Calu3 (cell line): ENCODE measurements around the gene ZNF550. TPM values are rescaled to one million over a fixed set of nuclear protein-coding genes. Genes with fewer than 3 reads are reported as not detected.

Experiments
- BruUV-seq: library from RNA; stranded (reverse); fragments of 400-500 nt; replicated peaks from 2 replicates; lab custom pipeline; 2021; lab: Mats Ljungman, UMichigan
- CTCF ChIA-PET: fragments of 300-600 bp; sonication (Branson Sonifier 250); formaldehyde crosslinking; loops from one replicate; lab custom pipeline; 2022; ENCODE audit warnings: antibody characterized with exemption; lab: Charles Lee
- DNase-seq: peaks from one replicate; pipeline ENCODE4 v3.0.0; 2022
- H3K27ac Mint-ChIP-seq: one replicate; pipeline ENCODE4 v1.8.0; 2022; ENCODE audit warnings: mixed read lengths; ENCODE audit not compliant: unreplicated experiment
- H3K27me3 Mint-ChIP-seq: one replicate; pipeline ENCODE4 v1.8.0; 2022; ENCODE audit warnings: mixed read lengths; ENCODE audit not compliant: unreplicated experiment
- H3K36me3 Mint-ChIP-seq: one replicate; pipeline ENCODE4 v1.8.0; 2022; ENCODE audit warnings: mild to moderate bottlenecking, moderate library complexity, mixed read lengths; ENCODE audit not compliant: insufficient read depth, unreplicated experiment
- H3K4me1 Mint-ChIP-seq: one replicate; pipeline ENCODE4 v1.8.0; 2022; ENCODE audit warnings: mild to moderate bottlenecking, low read depth, mixed read lengths; ENCODE audit not compliant: unreplicated experiment
- H3K4me3 Mint-ChIP-seq: one replicate; pipeline ENCODE4 v1.8.0; 2022; ENCODE audit warnings: mild to moderate bottlenecking, low read depth, moderate library complexity, mixed read lengths; ENCODE audit not compliant: unreplicated experiment
- H3K9me3 Mint-ChIP-seq: one replicate; pipeline ENCODE4 v1.8.0; 2022; ENCODE audit warnings: low read depth, mixed read lengths; ENCODE audit not compliant: unreplicated experiment
- CTCF ChIP-seq: fragments of 200-600 bp; IDR thresholded peaks from one replicate; pipeline ENCODE4 v1.8.0; 2022; ENCODE audit warnings: antibody characterized with exemption; ENCODE audit not compliant: unreplicated experiment
- intact Hi-C: fragments of 100-400 bp; cut with micrococcal nuclease; formaldehyde crosslinking; loops from one replicate; pipeline ENCODE4 v1.10.0; 2022; ENCODE audit not compliant: unreplicated experiment
- total RNA-seq: library from RNA; stranded (reverse); gene quantifications from 2 replicates; pipeline ENCODE4 v1.2.3, GENCODE V29; 2022

Gene ZNF550
- total RNA-seq, 1 experiment from 2014 or later, result 18.6 TPM

GRCh38 chr19:57587529-57587928, 27.9 kb upstream of the ZNF550 start:
- Mint-ChIP-seq H3K36me3 (no peaks in the 10 kb centered on the region), H3K4me3 (no peak overlapping the region), H3K9me3 (peaks cover 21% of the 10 kb centered on the region), H3K27me3 (no peaks in the 10 kb centered on the region), H3K4me1 (no peaks in the 10 kb centered on the region), H3K27ac (no peak overlapping the region)
- no peak for DNase-seq
- intact Hi-C loops, result no loop called here
- no TSS peak for BruUV-seq
- CTCF ChIA-PET, result no interaction called here
- TF ChIP-seq CTCF, result no peak

- Mint-ChIP-seq H3K4me1 (no peaks in the 10 kb centered on the region), H3K27ac (no peak within 1 kb of the TSS), H3K9me3 (peaks cover 22% of the 10 kb centered on the region), H3K27me3 (no peaks in the 10 kb centered on the region), H3K4me3 (no peak within 1 kb of the TSS), H3K36me3 (peaks cover 2% of the 10 kb centered on the region)
- CTCF ChIA-PET, result no interaction called here
- no TSS peak for BruUV-seq
- no peak for TF ChIP-seq CTCF
- intact Hi-C loops, result no loop called here
- no peak for DNase-seq
These were observed 24.1 kb upstream of the ZNF550 start, which contains the start of gene ZIK1 for GRCh38 chr19:57583521-57584416. TSS of gene ZIK1 (plus strand) at chr19:57584145. CDS start at chr19:57584357, 212 bp downstream.

- CTCF ChIA-PET, result no interaction called here
- Mint-ChIP-seq H3K27ac (no peak overlapping the region), H3K36me3 (peaks cover 9% of the 10 kb centered on the region), H3K4me1 (no peaks in the 10 kb centered on the region), H3K27me3 (no peaks in the 10 kb centered on the region), H3K4me3 (no peak overlapping the region), H3K9me3 (peaks cover 21% of the 10 kb centered on the region)
- TF ChIP-seq CTCF, result no peak
- no peak for DNase-seq
- intact Hi-C loops, result no loop called here
- no TSS peak for BruUV-seq
These were observed 23.4 kb upstream of the ZNF550 start for GRCh38 chr19:57583104-57583520.

GRCh38 chr19:57578487-57579205, 19.0 kb upstream of the ZNF550 start, which contains the start of gene ZNF416:
TSS of gene ZNF416 (minus strand) at chr19:57578911. CDS start at chr19:57578704, 207 bp downstream.
- Mint-ChIP-seq H3K9me3 (peaks cover 34% of the 10 kb centered on the region), H3K4me3 (peak within 1 kb of the TSS; percentile 74), H3K27ac (peak within 1 kb of the TSS; percentile 55), H3K4me1 (peaks cover 12% of the 10 kb centered on the region), H3K27me3 (no peaks in the 10 kb centered on the region), H3K36me3 (peaks cover 49% of the 10 kb centered on the region)
- CTCF ChIA-PET, result no interaction called here
- TF ChIP-seq CTCF, result no peak
- BruUV-seq, result TSS peak; percentile 76
- intact Hi-C loops, result no loop called here
- DNase-seq, result peak; percentile 96
